GM12801 (cell line): ENCODE data around the gene ZFHX3.

Experiments
- TF ChIP-seq, protein P1 (sequence below): IDR thresholded peaks from one replicate; pipeline ENCODE4 v1.5.1; 2011; ENCODE audit warnings: control low read depth; ENCODE audit not compliant: insufficient read length; ENCODE audit errors: extremely low read depth

The ZFHX3 gene

DNA sequence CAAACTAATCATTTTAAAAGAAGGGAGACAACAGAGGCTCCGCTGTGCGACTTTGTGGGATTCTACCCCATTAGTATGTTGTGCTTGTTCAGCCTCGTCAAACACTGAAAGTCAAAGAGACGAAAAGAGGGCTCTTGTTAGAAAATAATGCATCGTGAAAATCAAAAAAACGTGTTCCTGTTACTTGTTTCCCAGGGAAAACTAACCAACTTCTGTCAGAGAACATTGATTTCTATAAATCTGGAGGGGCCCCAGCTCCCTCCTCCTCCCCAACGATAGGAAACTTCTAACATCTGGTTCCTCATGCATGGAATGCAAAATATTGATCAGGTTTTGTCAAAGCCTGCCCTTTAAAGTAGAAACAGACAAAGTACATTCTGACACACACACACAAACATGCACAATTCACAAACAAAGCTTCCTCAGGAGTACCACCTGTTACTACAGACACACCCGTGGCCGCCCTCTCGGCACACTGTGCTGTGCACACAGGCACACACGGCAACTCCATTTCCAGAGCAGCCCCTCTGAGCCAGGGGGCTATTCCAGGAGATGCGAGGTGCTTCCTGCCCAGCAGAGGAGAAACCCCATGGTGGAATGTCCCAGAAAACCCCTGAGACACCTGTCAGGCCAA, 151.3 kb downstream of the ZFHX3 start:
- TF ChIP-seq, protein P1, sequence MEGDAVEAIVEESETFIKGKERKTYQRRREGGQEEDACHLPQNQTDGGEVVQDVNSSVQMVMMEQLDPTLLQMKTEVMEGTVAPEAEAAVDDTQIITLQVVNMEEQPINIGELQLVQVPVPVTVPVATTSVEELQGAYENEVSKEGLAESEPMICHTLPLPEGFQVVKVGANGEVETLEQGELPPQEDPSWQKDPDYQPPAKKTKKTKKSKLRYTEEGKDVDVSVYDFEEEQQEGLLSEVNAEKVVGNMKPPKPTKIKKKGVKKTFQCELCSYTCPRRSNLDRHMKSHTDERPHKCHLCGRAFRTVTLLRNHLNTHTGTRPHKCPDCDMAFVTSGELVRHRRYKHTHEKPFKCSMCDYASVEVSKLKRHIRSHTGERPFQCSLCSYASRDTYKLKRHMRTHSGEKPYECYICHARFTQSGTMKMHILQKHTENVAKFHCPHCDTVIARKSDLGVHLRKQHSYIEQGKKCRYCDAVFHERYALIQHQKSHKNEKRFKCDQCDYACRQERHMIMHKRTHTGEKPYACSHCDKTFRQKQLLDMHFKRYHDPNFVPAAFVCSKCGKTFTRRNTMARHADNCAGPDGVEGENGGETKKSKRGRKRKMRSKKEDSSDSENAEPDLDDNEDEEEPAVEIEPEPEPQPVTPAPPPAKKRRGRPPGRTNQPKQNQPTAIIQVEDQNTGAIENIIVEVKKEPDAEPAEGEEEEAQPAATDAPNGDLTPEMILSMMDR: no peak

DNA sequence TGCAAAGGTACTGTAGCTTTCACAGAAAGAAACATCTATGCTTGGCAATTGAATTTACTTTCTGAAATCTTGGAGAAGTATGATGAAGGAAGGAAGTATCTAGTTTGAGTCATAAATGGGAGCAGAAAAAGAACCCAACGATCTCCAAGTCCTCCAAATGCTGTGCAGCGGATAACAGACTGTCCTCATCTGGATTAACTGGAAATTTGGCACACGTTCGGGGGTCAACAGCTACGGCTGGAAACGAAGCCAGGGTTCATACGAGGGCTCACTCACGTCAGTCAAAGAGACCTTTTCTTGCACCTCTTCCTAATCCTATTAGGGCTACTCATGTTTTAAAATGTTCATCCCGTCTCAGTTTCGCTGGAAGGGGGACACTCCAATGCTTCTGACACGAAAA, 152.0 kb downstream of the ZFHX3 start:
- TF ChIP-seq, protein P1: no peak

GRCh38 chr16:72894293-72895151, 153.4 kb downstream of the ZFHX3 start:
- TF ChIP-seq, protein P1: no peak

DNA sequence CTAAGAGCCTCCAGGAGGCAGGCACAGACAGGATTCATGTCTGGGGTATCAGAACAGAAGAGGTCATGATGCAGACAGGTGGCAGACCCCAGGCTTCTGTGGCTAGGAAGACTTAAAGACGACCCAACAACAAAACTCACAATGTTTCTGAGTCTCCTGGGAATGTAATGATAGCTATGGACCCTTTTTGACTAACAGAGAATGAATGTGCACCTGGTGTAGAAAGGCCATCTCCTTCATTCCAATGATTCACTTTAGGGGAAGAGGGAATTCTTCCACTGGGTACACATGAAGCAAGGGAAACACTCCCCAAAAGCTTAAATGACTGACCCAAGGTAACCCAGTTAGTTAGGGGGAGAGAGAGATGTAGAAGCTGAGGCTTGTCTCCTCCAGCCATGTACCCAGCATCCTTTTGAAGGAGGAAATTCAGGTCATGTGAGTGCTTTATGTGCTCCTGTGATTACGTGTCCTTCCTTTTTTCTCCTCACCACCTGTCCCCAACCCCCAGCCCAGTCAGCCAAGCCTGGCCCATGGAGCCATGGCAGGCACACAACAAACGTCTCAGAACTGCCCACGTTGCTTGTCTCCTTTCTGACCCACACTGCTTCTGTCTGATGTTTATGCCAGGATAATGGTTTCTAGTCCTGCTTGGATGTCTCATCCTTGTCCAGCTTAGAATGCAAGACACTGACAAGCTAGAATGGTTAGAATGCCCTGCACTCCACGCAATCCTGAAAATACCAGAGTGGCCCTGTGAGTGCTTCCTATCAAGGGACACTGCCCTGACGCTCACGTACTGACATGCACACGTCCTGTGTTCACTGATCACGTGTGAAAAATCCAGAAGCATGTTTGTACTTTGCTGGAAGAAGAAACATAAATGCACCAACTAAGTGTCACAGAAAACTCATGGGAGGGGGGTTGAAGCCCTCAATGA, 156.4 kb downstream of the ZFHX3 start:
- TF ChIP-seq, protein P1: no peak

- TF ChIP-seq, protein P1: no peak
Observed at GRCh38 chr16:72890587-72890986, 157.3 kb downstream of the ZFHX3 start.

GRCh38 chr16:72889616-72890582, 158.0 kb downstream of the ZFHX3 start:
- TF ChIP-seq, protein P1: no peak
